ENCODE data around the gene ELK3.

The ELK3 gene

DNA sequence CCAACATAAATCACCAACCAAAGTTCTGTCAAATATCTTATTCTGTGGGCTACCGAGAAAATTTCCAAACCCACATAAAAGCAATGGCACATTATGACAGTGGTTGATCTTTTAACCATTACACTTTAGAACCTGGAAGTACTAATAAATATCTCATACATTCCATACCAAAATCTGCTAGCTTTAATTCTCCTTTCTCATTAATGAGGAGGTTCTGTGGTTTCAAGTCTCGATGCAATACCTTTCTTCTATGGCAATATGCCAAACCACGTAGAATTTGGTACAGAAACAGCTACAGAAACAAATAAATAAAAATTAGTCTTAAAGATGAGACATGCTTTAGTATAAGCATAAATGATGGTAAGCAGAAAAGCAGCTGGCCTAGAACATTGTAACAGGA, 100.7 kb downstream of the ELK3 start:
- ATAC-seq = no peak
- TF ChIP-seq ZNF565 (CRISPR knock-in tag; conservative IDR thresholded peaks at IDR 0.05; ENCODE audit: low read depth) (no peak), ZFP30 (CRISPR knock-in tag; IDR thresholded peaks at IDR 0.05) (no peak), ZNF8 (CRISPR knock-in tag; IDR thresholded peaks at IDR 0.05) (no peak), BACH2 (CRISPR knock-in tag; IDR thresholded peaks at IDR 0.05; ENCODE audit: borderline replicate concordance) (no peak), ZFP3 (CRISPR knock-in tag; IDR thresholded peaks at IDR 0.05) (no peak)
- TF ChIP-seq, protein P1, sequence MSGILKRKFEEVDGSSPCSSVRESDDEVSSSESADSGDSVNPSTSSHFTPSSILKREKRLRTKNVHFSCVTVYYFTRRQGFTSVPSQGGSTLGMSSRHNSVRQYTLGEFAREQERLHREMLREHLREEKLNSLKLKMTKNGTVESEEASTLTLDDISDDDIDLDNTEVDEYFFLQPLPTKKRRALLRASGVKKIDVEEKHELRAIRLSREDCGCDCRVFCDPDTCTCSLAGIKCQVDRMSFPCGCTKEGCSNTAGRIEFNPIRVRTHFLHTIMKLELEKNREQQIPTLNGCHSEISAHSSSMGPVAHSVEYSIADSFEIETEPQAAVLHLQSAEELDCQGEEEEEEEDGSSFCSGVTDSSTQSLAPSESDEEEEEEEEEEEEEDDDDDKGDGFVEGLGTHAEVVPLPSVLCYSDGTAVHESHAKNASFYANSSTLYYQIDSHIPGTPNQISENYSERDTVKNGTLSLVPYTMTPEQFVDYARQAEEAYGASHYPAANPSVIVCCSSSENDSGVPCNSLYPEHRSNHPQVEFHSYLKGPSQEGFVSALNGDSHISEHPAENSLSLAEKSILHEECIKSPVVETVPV (CRISPR knock-in tag; IDR thresholded peaks at IDR 0.05) = no peak
- TF ChIP-seq, protein P2, sequence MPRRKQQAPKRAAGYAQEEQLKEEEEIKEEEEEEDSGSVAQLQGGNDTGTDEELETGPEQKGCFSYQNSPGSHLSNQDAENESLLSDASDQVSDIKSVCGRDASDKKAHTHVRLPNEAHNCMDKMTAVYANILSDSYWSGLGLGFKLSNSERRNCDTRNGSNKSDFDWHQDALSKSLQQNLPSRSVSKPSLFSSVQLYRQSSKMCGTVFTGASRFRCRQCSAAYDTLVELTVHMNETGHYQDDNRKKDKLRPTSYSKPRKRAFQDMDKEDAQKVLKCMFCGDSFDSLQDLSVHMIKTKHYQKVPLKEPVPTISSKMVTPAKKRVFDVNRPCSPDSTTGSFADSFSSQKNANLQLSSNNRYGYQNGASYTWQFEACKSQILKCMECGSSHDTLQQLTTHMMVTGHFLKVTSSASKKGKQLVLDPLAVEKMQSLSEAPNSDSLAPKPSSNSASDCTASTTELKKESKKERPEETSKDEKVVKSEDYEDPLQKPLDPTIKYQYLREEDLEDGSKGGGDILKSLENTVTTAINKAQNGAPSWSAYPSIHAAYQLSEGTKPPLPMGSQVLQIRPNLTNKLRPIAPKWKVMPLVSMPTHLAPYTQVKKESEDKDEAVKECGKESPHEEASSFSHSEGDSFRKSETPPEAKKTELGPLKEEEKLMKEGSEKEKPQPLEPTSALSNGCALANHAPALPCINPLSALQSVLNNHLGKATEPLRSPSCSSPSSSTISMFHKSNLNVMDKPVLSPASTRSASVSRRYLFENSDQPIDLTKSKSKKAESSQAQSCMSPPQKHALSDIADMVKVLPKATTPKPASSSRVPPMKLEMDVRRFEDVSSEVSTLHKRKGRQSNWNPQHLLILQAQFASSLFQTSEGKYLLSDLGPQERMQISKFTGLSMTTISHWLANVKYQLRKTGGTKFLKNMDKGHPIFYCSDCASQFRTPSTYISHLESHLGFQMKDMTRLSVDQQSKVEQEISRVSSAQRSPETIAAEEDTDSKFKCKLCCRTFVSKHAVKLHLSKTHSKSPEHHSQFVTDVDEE (CRISPR knock-in tag; IDR thresholded peaks at IDR 0.05) = no peak
- TF ChIP-seq, protein P3, sequence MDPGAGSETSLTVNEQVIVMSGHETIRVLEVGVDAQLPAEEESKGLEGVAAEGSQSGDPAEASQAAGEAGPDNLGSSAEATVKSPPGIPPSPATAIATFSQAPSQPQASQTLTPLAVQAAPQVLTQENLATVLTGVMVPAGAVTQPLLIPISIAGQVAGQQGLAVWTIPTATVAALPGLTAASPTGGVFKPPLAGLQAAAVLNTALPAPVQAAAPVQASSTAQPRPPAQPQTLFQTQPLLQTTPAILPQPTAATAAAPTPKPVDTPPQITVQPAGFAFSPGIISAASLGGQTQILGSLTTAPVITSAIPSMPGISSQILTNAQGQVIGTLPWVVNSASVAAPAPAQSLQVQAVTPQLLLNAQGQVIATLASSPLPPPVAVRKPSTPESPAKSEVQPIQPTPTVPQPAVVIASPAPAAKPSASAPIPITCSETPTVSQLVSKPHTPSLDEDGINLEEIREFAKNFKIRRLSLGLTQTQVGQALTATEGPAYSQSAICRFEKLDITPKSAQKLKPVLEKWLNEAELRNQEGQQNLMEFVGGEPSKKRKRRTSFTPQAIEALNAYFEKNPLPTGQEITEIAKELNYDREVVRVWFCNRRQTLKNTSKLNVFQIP (CRISPR knock-in tag; IDR thresholded peaks at IDR 0.05; ENCODE audit: borderline replicate concordance, low read depth) = no peak

DNA sequence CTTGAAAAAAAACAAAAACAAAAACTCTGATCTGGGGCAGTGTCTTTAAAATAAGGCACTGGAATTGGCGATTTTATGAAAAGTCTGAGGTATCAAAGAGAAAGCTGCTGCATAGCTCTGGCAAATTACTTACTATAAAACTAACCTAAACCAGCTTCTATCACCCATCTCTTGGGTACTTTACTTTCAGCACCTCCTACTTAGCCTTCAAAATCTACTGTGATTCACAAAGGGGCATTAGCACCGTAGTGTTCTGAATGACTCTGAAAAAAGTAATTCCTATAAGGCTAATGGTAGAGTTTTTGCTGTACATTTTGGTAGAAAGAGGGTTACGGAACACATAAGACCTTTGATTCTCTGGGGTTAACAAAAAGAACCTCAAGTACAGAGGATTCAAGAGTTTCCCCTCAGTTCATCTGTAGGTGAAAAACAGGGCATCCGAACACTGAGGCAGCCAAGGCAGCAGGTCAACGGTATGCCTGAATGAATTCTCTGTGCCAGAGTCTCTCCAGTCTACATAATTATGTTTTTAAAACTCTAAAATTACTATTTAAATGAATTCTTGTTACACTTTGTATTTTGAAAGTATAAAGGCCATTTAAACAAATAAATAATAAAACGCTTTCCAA, 101.5 kb downstream of the ELK3 start:
- no peak for ATAC-seq

DNA sequence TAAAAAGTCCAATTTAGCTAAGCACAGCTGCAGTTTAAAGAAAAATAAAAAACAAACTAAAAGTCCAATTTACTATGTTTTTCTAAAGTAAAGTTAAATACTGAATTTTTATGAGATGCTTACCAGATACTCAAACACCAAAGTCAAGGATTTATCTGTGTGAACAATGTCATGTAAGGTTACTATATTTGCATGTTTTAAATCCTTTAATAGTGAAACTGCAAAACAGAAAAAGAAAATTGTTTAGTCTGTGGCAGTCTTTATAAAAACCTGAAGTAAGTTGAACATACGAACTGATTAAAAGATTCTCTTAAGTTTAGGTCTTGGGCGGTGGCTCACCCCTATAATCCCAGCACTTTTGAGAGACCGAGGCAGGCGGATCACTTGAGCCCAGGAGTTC, 103.3 kb downstream of the ELK3 start:
- TF ChIP-seq, protein P4, sequence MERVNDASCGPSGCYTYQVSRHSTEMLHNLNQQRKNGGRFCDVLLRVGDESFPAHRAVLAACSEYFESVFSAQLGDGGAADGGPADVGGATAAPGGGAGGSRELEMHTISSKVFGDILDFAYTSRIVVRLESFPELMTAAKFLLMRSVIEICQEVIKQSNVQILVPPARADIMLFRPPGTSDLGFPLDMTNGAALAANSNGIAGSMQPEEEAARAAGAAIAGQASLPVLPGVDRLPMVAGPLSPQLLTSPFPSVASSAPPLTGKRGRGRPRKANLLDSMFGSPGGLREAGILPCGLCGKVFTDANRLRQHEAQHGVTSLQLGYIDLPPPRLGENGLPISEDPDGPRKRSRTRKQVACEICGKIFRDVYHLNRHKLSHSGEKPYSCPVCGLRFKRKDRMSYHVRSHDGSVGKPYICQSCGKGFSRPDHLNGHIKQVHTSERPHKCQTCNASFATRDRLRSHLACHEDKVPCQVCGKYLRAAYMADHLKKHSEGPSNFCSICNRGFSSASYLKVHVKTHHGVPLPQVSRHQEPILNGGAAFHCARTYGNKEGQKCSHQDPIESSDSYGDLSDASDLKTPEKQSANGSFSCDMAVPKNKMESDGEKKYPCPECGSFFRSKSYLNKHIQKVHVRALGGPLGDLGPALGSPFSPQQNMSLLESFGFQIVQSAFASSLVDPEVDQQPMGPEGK (CRISPR knock-in tag; IDR thresholded peaks at IDR 0.05; ENCODE audit: borderline replicate concordance) = no peak
- TF ChIP-seq GLIS3 (CRISPR knock-in tag; IDR thresholded peaks at IDR 0.05) (no peak), ESRRG (CRISPR knock-in tag; IDR thresholded peaks at IDR 0.05) (no peak), ZC3H10 (CRISPR knock-in tag; IDR thresholded peaks at IDR 0.05) (no peak), TOX (CRISPR knock-in tag; IDR thresholded peaks at IDR 0.05; ENCODE audit: borderline replicate concordance) (no peak), ISL1 (CRISPR knock-in tag; IDR thresholded peaks at IDR 0.05) (no peak), ZNF8 (CRISPR knock-in tag; IDR thresholded peaks at IDR 0.05) (no peak), ZNF565 (CRISPR knock-in tag; conservative IDR thresholded peaks at IDR 0.05; ENCODE audit: low read depth) (no peak), RARB (CRISPR knock-in tag; IDR thresholded peaks at IDR 0.05) (no peak), PPARA (CRISPR knock-in tag; IDR thresholded peaks at IDR 0.05; ENCODE audit: borderline replicate concordance) (no peak), SNAI2 (CRISPR knock-in tag; IDR thresholded peaks at IDR 0.05) (no peak), TCF4 (CRISPR knock-in tag; IDR thresholded peaks at IDR 0.05; ENCODE audit: borderline replicate concordance) (no peak)
- TF ChIP-seq, protein P3 (CRISPR knock-in tag; IDR thresholded peaks at IDR 0.05; ENCODE audit: borderline replicate concordance, low read depth) = no peak
- TF ChIP-seq, protein P2 (CRISPR knock-in tag; IDR thresholded peaks at IDR 0.05) = no peak
- no peak for ATAC-seq

More for the DNA sequence above, 101.5 kb downstream of the ELK3 start:
- no peak for TF ChIP-seq GLIS3 (CRISPR knock-in tag; IDR thresholded peaks at IDR 0.05)
- no peak for TF ChIP-seq SNAI2 (CRISPR knock-in tag; IDR thresholded peaks at IDR 0.05)
- TF ChIP-seq, protein P1 (CRISPR knock-in tag; IDR thresholded peaks at IDR 0.05) = no peak
